ENCODE measurements around the gene HAPLN3. TPM values are rescaled to one million over a fixed set of nuclear protein-coding genes. Genes with fewer than 3 reads are reported as not detected.

Gene HAPLN3
- total and polyA plus RNA-seq, 2 experiments from 2014 or later = 4.2 to 6.6 TPM

- TF ChIP-seq EZH2 (IDR thresholded peaks at IDR 0.05; ENCODE audit: borderline replicate concordance) (no peak), EZH2phosphoT487 (IDR thresholded peaks at IDR 0.05; ENCODE audit: low read depth, severe bottlenecking, unreplicated experiment) (no peak)
- TF ChIP-seq, protein P1, sequence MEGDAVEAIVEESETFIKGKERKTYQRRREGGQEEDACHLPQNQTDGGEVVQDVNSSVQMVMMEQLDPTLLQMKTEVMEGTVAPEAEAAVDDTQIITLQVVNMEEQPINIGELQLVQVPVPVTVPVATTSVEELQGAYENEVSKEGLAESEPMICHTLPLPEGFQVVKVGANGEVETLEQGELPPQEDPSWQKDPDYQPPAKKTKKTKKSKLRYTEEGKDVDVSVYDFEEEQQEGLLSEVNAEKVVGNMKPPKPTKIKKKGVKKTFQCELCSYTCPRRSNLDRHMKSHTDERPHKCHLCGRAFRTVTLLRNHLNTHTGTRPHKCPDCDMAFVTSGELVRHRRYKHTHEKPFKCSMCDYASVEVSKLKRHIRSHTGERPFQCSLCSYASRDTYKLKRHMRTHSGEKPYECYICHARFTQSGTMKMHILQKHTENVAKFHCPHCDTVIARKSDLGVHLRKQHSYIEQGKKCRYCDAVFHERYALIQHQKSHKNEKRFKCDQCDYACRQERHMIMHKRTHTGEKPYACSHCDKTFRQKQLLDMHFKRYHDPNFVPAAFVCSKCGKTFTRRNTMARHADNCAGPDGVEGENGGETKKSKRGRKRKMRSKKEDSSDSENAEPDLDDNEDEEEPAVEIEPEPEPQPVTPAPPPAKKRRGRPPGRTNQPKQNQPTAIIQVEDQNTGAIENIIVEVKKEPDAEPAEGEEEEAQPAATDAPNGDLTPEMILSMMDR (IDR thresholded peaks at IDR 0.05; ENCODE audit: poor library complexity) = no peak
- WGBS (ENCODE audit: low lambda C conversion rate, missing lambda C conversion rate) = 66% methylated on average over 4 of the region's 4 CpGs
- peak overlapping the region; percentile 64 for H2AFZ ChIP-seq
- peaks cover 41% of the 10 kb centered on the region for H3K79me2 ChIP-seq
- no peaks in the 10 kb centered on the region for H3K27me3 ChIP-seq
- H3K27ac ChIP-seq = peak overlapping the region; percentile 94
- H4K20me1 ChIP-seq (ENCODE audit: insufficient read depth, poor library complexity, severe bottlenecking) = peaks cover 2% of the 10 kb centered on the region
- no peaks in the 10 kb centered on the region for H3K9me2 ChIP-seq (replicated peaks; ENCODE audit: insufficient read depth)
- peak overlapping the region; percentile 91 for H3K4me3 ChIP-seq
- DNase-seq (ENCODE audit: low spot score) = no peak
- H3K9me3 ChIP-seq (ENCODE audit: low read depth) = no peaks in the 10 kb centered on the region
- H3K36me3 ChIP-seq (replicated peaks; ENCODE audit: insufficient read depth, low read depth) = no peaks in the 10 kb centered on the region
- peaks cover 17% of the 10 kb centered on the region for H3K4me1 ChIP-seq (ENCODE audit: insufficient read depth)
- peak overlapping the region; percentile 77 for H3K4me2 ChIP-seq
Observed at GRCh38 chr15:88913850-88914169, 18.5 kb upstream of the HAPLN3 start.

DNA sequence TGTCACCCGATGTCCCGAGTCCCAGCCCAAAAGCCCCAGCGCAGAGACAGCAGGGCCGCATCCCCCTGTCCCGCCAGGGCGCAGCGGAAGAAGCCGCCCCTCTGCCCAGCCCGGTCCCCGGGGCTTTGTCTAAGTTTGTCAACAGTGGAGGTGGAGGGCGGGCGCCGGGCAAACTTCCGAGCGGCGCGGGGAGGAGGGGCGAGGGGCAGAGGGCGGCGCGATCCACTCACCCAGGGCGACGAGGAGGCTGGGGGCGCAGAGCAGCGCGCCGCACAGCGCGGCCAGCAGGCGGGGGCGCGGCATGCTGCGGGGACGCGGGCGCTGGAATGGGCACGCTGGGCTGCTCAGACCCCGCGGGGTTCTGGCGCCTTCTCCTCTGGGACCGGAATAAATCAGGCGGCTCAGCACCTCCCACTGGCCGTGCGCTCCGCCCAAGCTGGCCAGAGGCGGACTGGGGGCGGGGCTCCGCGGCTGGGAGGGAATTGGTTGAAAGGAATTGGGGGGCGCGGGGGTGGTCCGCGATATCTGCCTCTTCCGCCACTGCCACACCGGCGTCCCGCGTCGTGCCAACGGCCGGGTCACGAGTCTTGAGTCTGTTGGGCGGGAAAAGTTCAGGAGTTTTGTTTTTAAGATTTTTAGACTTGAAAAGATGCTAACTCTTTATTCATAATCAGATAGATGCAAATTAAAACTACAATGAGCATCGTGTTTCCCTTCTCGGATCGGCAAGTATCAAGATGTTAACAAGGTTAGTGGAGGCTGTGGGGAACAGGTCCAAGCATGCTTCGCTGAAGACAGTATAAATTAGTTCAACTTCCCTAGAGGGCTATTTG lies 17.9 kb upstream of the HAPLN3 start, which contains the start of gene MFGE8:
MFGE8 (minus strand) TSS at position 363 of the 833 bp plus-strand sequence; CDS start at position 303, 60 bp downstream.
- 3% methylated on average over 37 of the region's 67 CpGs for WGBS (ENCODE audit: low lambda C conversion rate, missing lambda C conversion rate)
- Histone ChIP-seq H3K4me2 (peak within 1 kb of the TSS; percentile 77), H3K79me2 (peaks cover 44% of the 10 kb centered on the region), H4K20me1 (ENCODE audit: insufficient read depth, poor library complexity, severe bottlenecking) (peaks cover 2% of the 10 kb centered on the region), H3K9me3 (ENCODE audit: low read depth) (no peaks in the 10 kb centered on the region), H2AFZ (peak within 1 kb of the TSS; percentile 64), H3K4me1 (ENCODE audit: insufficient read depth) (peaks cover 17% of the 10 kb centered on the region), H3K4me3 (peak within 1 kb of the TSS; percentile 91), H3K9me2 (replicated peaks; ENCODE audit: insufficient read depth) (no peaks in the 10 kb centered on the region), H3K27ac (peak within 1 kb of the TSS; percentile 94), H3K36me3 (replicated peaks; ENCODE audit: insufficient read depth, low read depth) (no peaks in the 10 kb centered on the region), H3K27me3 (no peaks in the 10 kb centered on the region)
- DNase-seq (ENCODE audit: low spot score) = peak; percentile 90
- TF ChIP-seq EZH2 (IDR thresholded peaks at IDR 0.05; ENCODE audit: borderline replicate concordance) (no peak), EZH2phosphoT487 (IDR thresholded peaks at IDR 0.05; ENCODE audit: low read depth, severe bottlenecking, unreplicated experiment) (no peak)
- TF ChIP-seq, protein P1 (IDR thresholded peaks at IDR 0.05; ENCODE audit: poor library complexity) = no peak

- peak overlapping the region; percentile 91 for H3K4me3 ChIP-seq
- peaks cover 17% of the 10 kb centered on the region for H3K4me1 ChIP-seq (ENCODE audit: insufficient read depth)
- peak; percentile 57 for DNase-seq (ENCODE audit: low spot score)
- H3K27ac ChIP-seq = peak overlapping the region; percentile 94
- H3K4me2 ChIP-seq = peak overlapping the region; percentile 77
- H3K9me3 ChIP-seq (ENCODE audit: low read depth) = no peaks in the 10 kb centered on the region
- H4K20me1 ChIP-seq (ENCODE audit: insufficient read depth, poor library complexity, severe bottlenecking) = peaks cover 2% of the 10 kb centered on the region
- no peak for TF ChIP-seq EZH2 (IDR thresholded peaks at IDR 0.05; ENCODE audit: borderline replicate concordance)
- TF ChIP-seq, protein P1 (IDR thresholded peaks at IDR 0.05; ENCODE audit: poor library complexity) = no peak
- TF ChIP-seq EZH2phosphoT487 (IDR thresholded peaks at IDR 0.05; ENCODE audit: low read depth, severe bottlenecking, unreplicated experiment) = no peak
- H3K27me3 ChIP-seq = no peaks in the 10 kb centered on the region
- no peaks in the 10 kb centered on the region for H3K9me2 ChIP-seq (replicated peaks; ENCODE audit: insufficient read depth)
- peak overlapping the region; percentile 64 for H2AFZ ChIP-seq
- H3K36me3 ChIP-seq (replicated peaks; ENCODE audit: insufficient read depth, low read depth) = no peaks in the 10 kb centered on the region
- 3% methylated on average over 20 of the region's 20 CpGs for WGBS (ENCODE audit: low lambda C conversion rate, missing lambda C conversion rate)
- peaks cover 44% of the 10 kb centered on the region for H3K79me2 ChIP-seq
Observed at GRCh38 chr15:88912500-88912921, 17.2 kb upstream of the HAPLN3 start.
